NCI-H510A treated with DMSO at 0.1 percent for 48 hours (cell line): ENCODE results near the gene SPATA2.
A peak's percentile ranks its signal among the peaks of the same experiment; 100 is the strongest.

Source experiments
- DNase-seq: peaks from one replicate; lab custom pipeline; 2025; lab: John Stamatoyannopoulos, UW

Gene SPATA2

GRCh38 chr20:49929142-49929494 is 13.8 kb upstream of the SPATA2 start:
- no peak for DNase-seq

GRCh38 chr20:49928411-49929141 is 13.2 kb upstream of the SPATA2 start:
- peak; percentile 80 for DNase-seq

- DNase-seq, result no peak
Measured at GRCh38 chr20:49925901-49926454, 10.6 kb upstream of the SPATA2 start.

GRCh38 chr20:49924247-49924646 is 8.9 kb upstream of the SPATA2 start:
- DNase-seq, result no peak

- DNase-seq, result no peak
Measured at GRCh38 chr20:49919461-49919860, 4.1 kb upstream of the SPATA2 start.

- DNase-seq, result no peak
Measured at GRCh38 chr20:49919009-49919408, 3.7 kb upstream of the SPATA2 start.

GRCh38 chr20:49918446-49918845 is 3.1 kb upstream of the SPATA2 start:
- DNase-seq, result no peak

GRCh38 chr20:49916146-49917002 is 1.0 kb upstream of the SPATA2 start:
- DNase-seq, result peak; percentile 58

- no peak for DNase-seq
Measured at GRCh38 chr20:49915118-49915379, 280 bp downstream of the SPATA2 start.

GRCh38 chr20:49914310-49915117 is 815 bp downstream of the SPATA2 start:
- no peak for DNase-seq

- DNase-seq, result no peak
Measured at GRCh38 chr20:49913399-49914047, 1.8 kb downstream of the SPATA2 start.

GRCh38 chr20:49910340-49910706 is 5.0 kb downstream of the SPATA2 start:
- DNase-seq, result no peak

GRCh38 chr20:49909499-49910339 is 5.6 kb downstream of the SPATA2 start:
- no peak for DNase-seq

- no peak for DNase-seq
Measured at GRCh38 chr20:49908258-49908565, 7.1 kb downstream of the SPATA2 start.

GRCh38 chr20:49907405-49908257 is 7.7 kb downstream of the SPATA2 start:
- no peak for DNase-seq

GRCh38 chr20:49906615-49907154 is 8.6 kb downstream of the SPATA2 start:
- no peak for DNase-seq

GRCh38 chr20:49906101-49906604 is 9.2 kb downstream of the SPATA2 start:
- no peak for DNase-seq

- DNase-seq, result no peak
Measured at GRCh38 chr20:49905415-49906091, 9.8 kb downstream of the SPATA2 start.
